Osteoblast (primary cell): ENCODE measurements around the gene NDUFS6. TPM values are rescaled to one million over a fixed set of nuclear protein-coding genes. Genes with fewer than 3 reads are reported as not detected.

Experiments
- DNase-seq: peaks from one replicate; pipeline ENCODE4 v3.0.0; 2011; ENCODE audit warnings: low spot score, mixed read lengths; ENCODE audit not compliant: insufficient read length; ENCODE audit errors: missing footprints
- H2AFZ ChIP-seq: 2 replicates; pipeline ENCODE4 v1.6.0; 2011; ENCODE audit warnings: mild to moderate bottlenecking, low read length
- H3K27ac ChIP-seq: 2 replicates; pipeline ENCODE4 v1.5.1; 2011; ENCODE audit warnings: mild to moderate bottlenecking, low read depth, low read length, moderate library complexity
- H3K27me3 ChIP-seq: 2 replicates; pipeline ENCODE4 v1.6.0; 2012; ENCODE audit warnings: mild to moderate bottlenecking, control low read depth, inconsistent platforms, low read length, moderate library complexity; ENCODE audit not compliant: insufficient read depth
- H3K36me3 ChIP-seq: 2 replicates; pipeline ENCODE4 v1.5.1; 2011; ENCODE audit warnings: mild to moderate bottlenecking, low read length, control low read depth, moderate library complexity; ENCODE audit not compliant: insufficient read depth
- H3K4me1 ChIP-seq: 2 replicates; pipeline ENCODE4 v1.5.1; 2011; ENCODE audit warnings: mild to moderate bottlenecking, low read length, control low read depth, moderate library complexity; ENCODE audit not compliant: insufficient read depth
- H3K4me2 ChIP-seq: 2 replicates; pipeline ENCODE4 v1.6.0; 2011; ENCODE audit warnings: mild to moderate bottlenecking, low read length; ENCODE audit not compliant: insufficient read depth
- H3K4me3 ChIP-seq: fragments of 200-600 bp; sonication (generic); 3 replicates; pipeline ENCODE4 v1.5.1; 2012; ENCODE audit warnings: mild to moderate bottlenecking, low read length, inconsistent platforms; ENCODE audit not compliant: insufficient read depth
- H3K79me2 ChIP-seq: 2 replicates; pipeline ENCODE4 v1.6.0; 2012; ENCODE audit warnings: mild to moderate bottlenecking, low read length, control low read depth, inconsistent platforms; ENCODE audit not compliant: insufficient read depth
- H3K9me3 ChIP-seq: 2 replicates; pipeline ENCODE4 v1.5.1; 2011; ENCODE audit warnings: low read depth, low read length, control low read depth
- H4K20me1 ChIP-seq: 2 replicates; pipeline ENCODE4 v1.6.0; 2012; ENCODE audit warnings: mild to moderate bottlenecking, low read length, control low read depth; ENCODE audit not compliant: insufficient read depth
- CTCF ChIP-seq: IDR thresholded peaks from 2 replicates; pipeline ENCODE4 v1.5.1; 2011; ENCODE audit warnings: mild to moderate bottlenecking, low read depth, low read length, moderate library complexity; ENCODE audit errors: extremely low read depth
- total RNA-seq: library from RNA; depleted of rRNA; stranded (reverse); fragments of >200 nt; gene quantifications from 2 replicates; pipeline ENCODE4 v1.2.3, GENCODE V29; 2012

NDUFS6 gene
- total RNA-seq, 1 donor: 23.9 TPM

GRCh38 chr5:1850324-1851154 lies 49.3 kb downstream of the NDUFS6 start:
- no peak for TF ChIP-seq CTCF
- no peak overlapping the region for H3K4me3 ChIP-seq
- H3K27ac ChIP-seq: no peak overlapping the region
- H3K4me2 ChIP-seq: no peak overlapping the region
- H3K36me3 ChIP-seq: no peaks in the 10 kb centered on the region
- H4K20me1 ChIP-seq: no peaks in the 10 kb centered on the region
- H3K27me3 ChIP-seq: peaks cover 34% of the 10 kb centered on the region
- H2AFZ ChIP-seq: no peak overlapping the region
- DNase-seq: no peak
- no peaks in the 10 kb centered on the region for H3K9me3 ChIP-seq
- H3K4me1 ChIP-seq: no peaks in the 10 kb centered on the region
- H3K79me2 ChIP-seq: no peaks in the 10 kb centered on the region

GRCh38 chr5:1851290-1851934 lies 50.2 kb downstream of the NDUFS6 start:
- no peaks in the 10 kb centered on the region for H3K4me1 ChIP-seq
- DNase-seq: no peak
- H2AFZ ChIP-seq: no peak overlapping the region
- no peaks in the 10 kb centered on the region for H3K79me2 ChIP-seq
- H3K27ac ChIP-seq: no peak overlapping the region
- H4K20me1 ChIP-seq: no peaks in the 10 kb centered on the region
- no peaks in the 10 kb centered on the region for H3K36me3 ChIP-seq
- H3K9me3 ChIP-seq: no peaks in the 10 kb centered on the region
- peaks cover 34% of the 10 kb centered on the region for H3K27me3 ChIP-seq
- no peak overlapping the region for H3K4me3 ChIP-seq
- no peak for TF ChIP-seq CTCF
- no peak overlapping the region for H3K4me2 ChIP-seq

GRCh38 chr5:1852324-1852947 lies 51.2 kb downstream of the NDUFS6 start:
- no peaks in the 10 kb centered on the region for H3K79me2 ChIP-seq
- no peak overlapping the region for H3K4me2 ChIP-seq
- no peaks in the 10 kb centered on the region for H3K4me1 ChIP-seq
- no peaks in the 10 kb centered on the region for H4K20me1 ChIP-seq
- peaks cover 34% of the 10 kb centered on the region for H3K27me3 ChIP-seq
- no peaks in the 10 kb centered on the region for H3K9me3 ChIP-seq
- no peaks in the 10 kb centered on the region for H3K36me3 ChIP-seq
- H3K27ac ChIP-seq: no peak overlapping the region
- no peak overlapping the region for H3K4me3 ChIP-seq
- no peak overlapping the region for H2AFZ ChIP-seq
- TF ChIP-seq CTCF: no peak
- DNase-seq: no peak

GRCh38 chr5:1853531-1853930 lies 52.3 kb downstream of the NDUFS6 start:
- Histone ChIP-seq H3K4me1 (no peaks in the 10 kb centered on the region), H3K79me2 (no peaks in the 10 kb centered on the region), H2AFZ (no peak overlapping the region), H3K9me3 (no peaks in the 10 kb centered on the region), H3K4me3 (no peak overlapping the region), H3K27me3 (peaks cover 34% of the 10 kb centered on the region), H3K27ac (no peak overlapping the region), H4K20me1 (no peaks in the 10 kb centered on the region), H3K36me3 (no peaks in the 10 kb centered on the region), H3K4me2 (no peak overlapping the region)
- DNase-seq: no peak
- no peak for TF ChIP-seq CTCF
